IPS DF 6.9 (cell line): ENCODE data around the gene ITPR1.
"Not testable (repeated sequence)": the region's sequence is repeated elsewhere in the genome, so short reads cannot be mapped to it uniquely, and the experiment has no call there.

ENCODE experiments used
- DNase-seq: peaks from one replicate; pipeline ENCODE4 v3.0.0-alpha.2; 2013; ENCODE audit warnings: low read depth, low spot score
- H3K27ac ChIP-seq: one replicate; pipeline ENCODE4 v1.5.1; 2013; ENCODE audit warnings: low read length, control low read depth
- H3K27me3 ChIP-seq: 2 replicates; pipeline ENCODE4 v1.6.1; 2013; ENCODE audit warnings: mild to moderate bottlenecking, low read length; ENCODE audit not compliant: control insufficient read depth, insufficient read depth
- H3K36me3 ChIP-seq: 2 replicates; pipeline ENCODE4 v1.6.1; 2013; ENCODE audit warnings: low read length; ENCODE audit not compliant: control insufficient read depth, insufficient read depth
- H3K4me1 ChIP-seq: 2 replicates; pipeline ENCODE4 v1.6.1; 2013; ENCODE audit warnings: low read length; ENCODE audit not compliant: control insufficient read depth, insufficient read depth
- H3K4me3 ChIP-seq: 2 replicates; pipeline ENCODE4 v1.5.1; 2013; ENCODE audit warnings: mild to moderate bottlenecking, low read length
- H3K9me3 ChIP-seq: 2 replicates; pipeline ENCODE4 v1.6.1; 2013; ENCODE audit warnings: low read length, inconsistent platforms; ENCODE audit not compliant: control insufficient read depth, insufficient read depth
- WGBS: extraction: QIAGEN DNeasy Blood & Tissue Kit; methylation state at CpG from one replicate; pipeline ENCODE4 v1.1.7; 2013; ENCODE audit warnings: mixed read lengths, missing lambda C conversion rate; ENCODE audit not compliant: insufficient read length, insufficient coverage; 5-methylcytosine and 5-hydroxymethylcytosine counted together

Gene ITPR1

DNA sequence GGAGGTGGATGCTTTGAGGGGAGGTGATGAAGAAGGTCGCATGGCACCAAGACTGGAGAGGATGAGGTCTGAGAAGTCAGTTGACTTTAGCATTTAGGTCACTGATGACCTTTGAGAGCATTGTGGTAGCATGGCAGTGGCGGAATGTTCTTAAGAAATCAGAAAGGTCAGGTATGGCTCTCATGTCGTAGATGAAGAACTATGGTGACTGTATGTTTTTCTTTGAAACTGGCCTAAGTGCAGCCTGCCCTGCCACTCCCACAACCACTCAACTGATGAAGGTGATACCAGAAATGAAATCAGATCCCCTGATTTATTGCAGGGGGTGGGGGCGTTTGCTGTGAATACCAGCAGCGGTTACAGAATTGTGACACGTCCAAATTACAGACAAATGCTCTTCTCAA lies 102.6 kb downstream of the ITPR1 start:
- no peak for DNase-seq
- no peak overlapping the region for H3K4me3 ChIP-seq
- no peaks in the 10 kb centered on the region for H3K36me3 ChIP-seq
- no peaks in the 10 kb centered on the region for H3K27me3 ChIP-seq
- no peak overlapping the region for H3K27ac ChIP-seq
- no CpG with 5 or more reads among the region's 6 CpGs for WGBS
- no peaks in the 10 kb centered on the region for H3K9me3 ChIP-seq
- no peaks in the 10 kb centered on the region for H3K4me1 ChIP-seq

DNA sequence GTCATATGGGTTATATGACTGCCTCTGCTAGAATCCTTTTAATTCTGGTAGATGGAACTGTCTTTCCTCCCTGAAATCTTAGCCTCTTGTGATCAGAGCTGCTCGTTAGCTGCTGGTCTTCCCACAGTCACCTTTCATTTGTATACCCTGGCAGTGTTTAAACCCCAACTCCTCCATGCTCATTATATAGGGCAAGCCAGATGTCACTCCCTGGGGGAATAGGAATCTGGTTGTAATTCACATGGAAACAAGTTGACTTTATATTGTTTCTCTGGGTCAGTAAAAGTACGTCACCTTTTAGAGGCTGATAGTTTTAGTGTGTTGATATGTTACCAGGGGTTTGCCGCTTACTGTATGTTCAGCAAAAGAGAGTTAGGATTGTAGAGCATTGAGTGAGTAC lies 103.5 kb downstream of the ITPR1 start:
- no peak for DNase-seq
- Histone ChIP-seq H3K36me3 (no peaks in the 10 kb centered on the region), H3K4me1 (no peaks in the 10 kb centered on the region), H3K4me3 (no peak overlapping the region), H3K27ac (no peak overlapping the region), H3K9me3 (no peaks in the 10 kb centered on the region), H3K27me3 (no peaks in the 10 kb centered on the region)
- no CpG with 5 or more reads among the region's 3 CpGs for WGBS

DNA sequence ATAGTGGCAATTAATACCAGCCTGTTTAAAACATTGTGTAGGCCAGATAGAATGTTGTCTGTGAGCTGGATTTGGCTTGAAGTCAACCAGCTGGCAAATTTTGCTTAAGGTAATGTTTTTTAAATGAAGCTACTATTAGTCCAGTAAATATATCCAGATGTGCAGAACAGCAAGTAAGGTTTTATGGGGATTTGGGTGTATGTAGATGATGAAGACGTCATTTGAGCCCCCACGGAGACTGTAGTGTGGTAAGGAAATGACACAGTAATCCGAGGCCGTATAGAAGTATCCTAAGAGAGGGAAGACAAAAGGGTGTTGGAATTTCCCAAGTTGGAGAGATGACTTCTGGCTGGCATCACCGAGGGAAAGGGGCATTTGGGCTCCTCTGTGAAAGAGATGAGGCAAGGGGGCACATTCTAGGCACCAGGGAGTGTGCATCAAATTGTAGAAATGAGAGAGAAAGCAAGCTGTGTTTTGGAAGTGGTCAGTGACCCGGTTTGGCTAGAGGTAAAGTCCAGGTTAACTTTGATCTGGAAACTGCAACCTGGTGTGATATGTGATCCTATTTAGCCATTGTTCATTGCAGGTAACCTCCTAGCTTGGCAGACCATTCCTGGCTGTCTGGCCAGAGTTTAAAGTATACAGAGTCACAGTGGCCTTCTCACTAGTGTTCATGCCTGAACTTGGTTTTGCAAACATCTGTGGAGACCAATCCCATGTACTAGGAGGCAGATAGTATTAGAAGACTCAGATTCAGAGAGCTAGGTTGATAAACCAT lies 104.2 kb downstream of the ITPR1 start:
- no CpG with 5 or more reads among the region's 6 CpGs for WGBS
- Histone ChIP-seq H3K36me3 (no peaks in the 10 kb centered on the region), H3K4me1 (no peaks in the 10 kb centered on the region), H3K4me3 (no peak overlapping the region), H3K27me3 (no peaks in the 10 kb centered on the region), H3K9me3 (no peaks in the 10 kb centered on the region), H3K27ac (no peak overlapping the region)
- DNase-seq: no peak

DNA sequence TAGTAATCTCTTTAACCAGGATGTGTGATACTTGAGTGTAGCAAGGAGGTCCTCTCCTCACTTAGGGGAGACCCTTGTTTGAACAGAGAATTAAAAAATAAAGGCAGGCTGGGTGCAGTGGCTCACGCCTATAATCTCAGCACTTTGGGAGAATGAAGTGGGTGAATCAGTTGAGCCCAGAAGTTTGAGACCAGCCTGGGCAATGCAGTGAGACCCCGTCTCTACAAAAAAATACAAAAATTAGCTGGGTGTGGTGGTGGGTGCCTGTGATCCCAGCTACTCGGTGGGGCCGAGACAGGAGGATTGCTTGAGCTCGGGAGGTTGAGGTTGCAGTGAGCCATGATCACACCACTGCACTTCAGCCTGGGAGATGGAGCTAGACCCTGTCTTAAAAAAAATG lies 105.1 kb downstream of the ITPR1 start:
- WGBS: no CpG with 5 or more reads among the region's 5 CpGs

DNA sequence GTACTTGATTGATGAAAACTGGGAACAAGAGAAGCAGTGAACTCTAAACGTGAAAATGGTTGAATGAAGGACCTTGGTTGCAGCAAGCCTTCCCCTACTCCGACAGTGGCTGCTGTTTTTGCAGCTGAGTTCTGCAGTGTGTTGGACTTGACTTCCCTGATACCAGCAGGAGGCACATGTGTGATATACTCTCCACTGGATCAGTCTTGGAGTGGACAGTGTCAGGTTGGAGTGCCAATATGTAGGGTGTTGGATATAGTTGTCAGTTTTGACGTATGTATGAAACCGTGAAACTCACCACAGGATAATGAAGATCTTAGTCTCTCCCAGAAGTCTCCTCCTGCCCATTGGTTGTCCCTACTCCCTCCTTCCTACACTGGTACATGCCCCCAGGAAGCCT lies 106.5 kb downstream of the ITPR1 start:
- Histone ChIP-seq H3K9me3 (no peaks in the 10 kb centered on the region), H3K4me3 (no peak overlapping the region), H3K27ac (no peak overlapping the region), H3K27me3 (no peaks in the 10 kb centered on the region), H3K36me3 (no peaks in the 10 kb centered on the region), H3K4me1 (no peaks in the 10 kb centered on the region)
- WGBS: no CpG with 5 or more reads among the region's 4 CpGs
- DNase-seq: no peak

More for the DNA sequence above, 105.1 kb downstream of the ITPR1 start:
- H3K27me3 ChIP-seq, H3K4me1 ChIP-seq, H3K36me3 ChIP-seq, H3K4me3 ChIP-seq, H3K9me3 ChIP-seq, H3K27ac ChIP-seq, DNase-seq: not testable (repeated sequence)

DNA sequence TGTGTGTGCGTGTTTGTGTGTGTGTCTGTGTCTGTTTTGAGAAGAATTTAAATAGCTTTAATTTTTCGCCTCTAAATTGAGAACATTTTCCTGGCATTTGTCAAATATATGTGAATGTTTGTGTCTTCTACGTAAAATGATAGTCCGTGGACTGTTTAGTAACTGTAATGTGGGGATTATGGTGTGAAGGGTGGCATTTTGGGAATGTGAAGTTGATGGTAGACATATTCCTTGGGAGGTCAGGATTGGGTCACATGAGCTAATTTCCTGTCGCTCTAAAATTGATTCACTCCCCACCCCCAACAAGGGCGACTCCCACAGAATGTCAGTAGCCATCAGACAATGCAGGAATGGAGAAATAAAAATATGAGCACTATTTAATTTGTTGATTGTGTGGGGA lies 107.3 kb downstream of the ITPR1 start:
- no peak for DNase-seq
- Histone ChIP-seq H3K27me3 (no peaks in the 10 kb centered on the region), H3K9me3 (no peaks in the 10 kb centered on the region), H3K4me1 (no peaks in the 10 kb centered on the region), H3K27ac (no peak overlapping the region), H3K36me3 (no peaks in the 10 kb centered on the region), H3K4me3 (no peak overlapping the region)
- WGBS: no CpG with 5 or more reads among the region's 6 CpGs

DNA sequence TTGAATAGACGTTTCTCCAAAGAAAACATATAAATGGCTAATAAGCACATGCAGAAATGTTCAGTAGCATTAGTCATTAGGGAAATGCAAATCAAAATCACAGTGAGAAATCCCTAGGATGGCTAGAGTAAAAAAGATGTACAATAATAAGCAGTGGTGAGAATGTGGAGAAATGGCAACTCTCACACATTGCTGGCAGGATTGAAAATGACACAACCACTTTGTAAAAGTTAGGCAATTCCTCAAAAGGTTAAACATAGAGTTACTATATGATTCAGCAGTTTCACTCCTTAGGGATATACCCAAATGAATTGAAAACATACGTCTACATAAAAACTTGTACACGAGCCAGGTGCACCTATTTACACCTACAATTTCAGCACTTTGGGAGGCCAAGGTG lies 108.7 kb downstream of the ITPR1 start:
- no peak for DNase-seq
- Histone ChIP-seq H3K36me3 (no peaks in the 10 kb centered on the region), H3K9me3 (no peaks in the 10 kb centered on the region), H3K27ac (no peak overlapping the region), H3K4me3 (no peak overlapping the region), H3K27me3 (no peaks in the 10 kb centered on the region), H3K4me1 (no peaks in the 10 kb centered on the region)
- WGBS: no CpG with 5 or more reads among the region's 3 CpGs

DNA sequence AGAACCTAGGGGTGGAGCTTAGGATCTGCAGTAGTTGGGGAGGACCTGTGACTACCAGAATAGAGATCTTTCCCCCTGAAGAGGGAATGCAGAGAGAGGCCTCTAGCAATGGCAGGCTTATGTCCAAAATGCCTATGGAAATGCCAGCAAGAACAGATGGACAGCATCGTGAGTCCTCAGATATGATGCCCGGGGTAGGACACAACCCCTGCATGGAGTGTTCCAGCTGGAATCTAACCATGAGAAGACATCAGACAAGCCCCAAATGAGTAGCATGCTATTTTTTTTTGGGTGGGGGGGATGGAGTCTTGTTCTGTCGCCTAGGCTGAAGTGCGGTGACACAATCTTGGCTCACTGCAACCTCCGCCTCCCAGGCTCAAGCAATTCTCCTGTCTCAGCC lies 111.5 kb downstream of the ITPR1 start:
- no peak for DNase-seq
- no CpG with 5 or more reads among the region's 5 CpGs for WGBS
- H3K4me1 ChIP-seq: no peaks in the 10 kb centered on the region

DNA sequence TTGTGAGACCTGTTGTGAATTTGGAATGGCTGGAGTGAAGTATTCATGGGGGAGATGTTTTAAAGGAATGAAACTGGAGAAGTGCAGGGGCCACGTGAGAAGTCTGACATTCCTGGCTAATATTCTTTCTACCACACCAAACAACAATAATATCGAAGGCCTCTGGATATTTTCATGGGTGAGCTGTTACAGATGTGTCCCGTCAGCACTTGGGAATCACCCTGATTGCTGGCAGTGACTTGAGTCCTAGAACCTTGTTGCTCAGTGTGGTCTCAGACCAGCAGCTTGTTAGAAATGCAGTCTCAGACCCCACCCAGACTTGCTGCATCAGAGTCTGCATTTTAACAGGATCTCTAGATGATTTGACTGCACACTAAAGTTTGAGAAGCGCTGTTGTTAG lies 113.8 kb downstream of the ITPR1 start:
- no peaks in the 10 kb centered on the region for H3K9me3 ChIP-seq
- H3K27me3 ChIP-seq: no peaks in the 10 kb centered on the region
- no CpG with 5 or more reads among the region's 4 CpGs for WGBS
- DNase-seq: no peak
- no peak overlapping the region for H3K27ac ChIP-seq
- no peaks in the 10 kb centered on the region for H3K36me3 ChIP-seq
- H3K4me3 ChIP-seq: no peak overlapping the region
- H3K4me1 ChIP-seq: no peaks in the 10 kb centered on the region

More for the DNA sequence above, 111.5 kb downstream of the ITPR1 start:
- Histone ChIP-seq H3K9me3 (no peaks in the 10 kb centered on the region), H3K36me3 (no peaks in the 10 kb centered on the region), H3K27ac (no peak overlapping the region), H3K27me3 (no peaks in the 10 kb centered on the region), H3K4me3 (no peak overlapping the region)

DNA sequence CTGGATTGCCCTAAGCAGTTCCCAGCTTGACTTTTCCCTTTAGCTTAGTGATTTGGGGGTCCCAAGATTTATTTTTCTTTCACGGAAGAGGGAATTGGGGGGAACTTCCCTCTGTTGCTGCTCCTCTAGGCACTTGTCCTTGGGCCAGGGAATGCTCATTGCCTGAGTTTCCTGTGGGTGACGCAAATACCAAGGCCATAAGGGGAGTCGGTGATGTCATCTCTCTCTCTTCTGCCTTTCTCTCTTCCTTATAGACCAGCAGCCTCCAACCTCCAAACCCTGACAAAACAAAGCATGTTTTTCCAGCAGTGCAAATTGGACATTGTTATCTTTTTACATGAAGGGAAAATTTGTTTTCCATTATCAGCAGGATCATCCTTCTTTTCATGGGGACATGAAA lies 120.2 kb downstream of the ITPR1 start:
- no CpG with 5 or more reads among the region's 3 CpGs for WGBS
- no peaks in the 10 kb centered on the region for H3K36me3 ChIP-seq
- H3K9me3 ChIP-seq: no peaks in the 10 kb centered on the region
- H3K4me3 ChIP-seq: no peak overlapping the region
- no peaks in the 10 kb centered on the region for H3K27me3 ChIP-seq
- no peaks in the 10 kb centered on the region for H3K4me1 ChIP-seq
- no peak for DNase-seq
- no peak overlapping the region for H3K27ac ChIP-seq

DNA sequence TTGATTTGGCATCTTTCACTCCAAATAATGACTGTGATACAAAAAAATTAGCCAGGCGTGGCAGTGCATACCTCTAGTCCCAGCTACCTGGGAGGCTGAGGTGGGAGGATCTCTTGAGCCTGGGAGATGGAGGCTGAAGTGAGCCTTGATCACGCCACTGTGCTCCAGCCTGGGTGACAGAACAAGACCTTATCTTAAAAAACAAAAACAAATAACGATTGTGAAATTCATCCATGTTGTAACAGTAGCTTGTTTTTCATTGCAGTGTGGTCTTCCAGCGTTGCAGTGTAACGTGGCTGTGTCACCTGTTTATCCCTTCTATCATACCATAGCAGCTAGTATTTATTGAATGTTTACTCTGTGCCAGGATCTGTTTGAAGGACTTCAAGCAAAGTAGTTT lies 120.9 kb downstream of the ITPR1 start:
- DNase-seq: no peak
- H3K36me3 ChIP-seq: no peaks in the 10 kb centered on the region
- H3K27me3 ChIP-seq: no peaks in the 10 kb centered on the region
- WGBS: no CpG with 5 or more reads among the region's 5 CpGs
- H3K4me1 ChIP-seq: no peaks in the 10 kb centered on the region
- H3K4me3 ChIP-seq: no peak overlapping the region
- H3K27ac ChIP-seq: no peak overlapping the region
- H3K9me3 ChIP-seq: no peaks in the 10 kb centered on the region
